Stimulated activated CD8-positive, alpha-beta memory T cell treated with anti-CD3 and anti-CD28 coated beads, Interleukin-4, amount 100 ng/mL, for 48 hours (primary cell): ENCODE data around the gene MICU1.
"Not testable (repeated sequence)": the region's sequence is repeated elsewhere in the genome, so short reads cannot be mapped to it uniquely, and the experiment has no call there.

ENCODE experiments used
- DNase-seq: peaks from one replicate; pipeline ENCODE4 v3.0.0-alpha.2; 2020

MICU1 gene

DNA sequence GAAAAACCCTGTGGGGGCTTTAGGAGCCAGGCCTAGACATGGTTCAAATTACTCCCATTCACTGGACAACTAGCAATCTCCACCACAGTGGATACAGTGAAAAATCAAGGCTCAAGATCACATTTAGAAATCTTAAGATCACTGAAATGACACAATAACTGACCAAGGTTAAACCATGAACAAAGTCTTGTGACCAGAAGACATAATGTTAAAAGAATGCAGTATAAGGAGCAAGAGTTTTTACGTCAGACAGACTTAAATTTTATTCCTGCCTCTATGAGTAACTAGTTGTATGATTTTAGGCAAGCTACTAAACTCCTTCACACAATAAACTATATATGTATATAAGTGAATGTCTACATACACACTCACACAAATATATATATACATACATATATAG lies 68.5 kb downstream of the MICU1 start:
- no peak for DNase-seq

DNA sequence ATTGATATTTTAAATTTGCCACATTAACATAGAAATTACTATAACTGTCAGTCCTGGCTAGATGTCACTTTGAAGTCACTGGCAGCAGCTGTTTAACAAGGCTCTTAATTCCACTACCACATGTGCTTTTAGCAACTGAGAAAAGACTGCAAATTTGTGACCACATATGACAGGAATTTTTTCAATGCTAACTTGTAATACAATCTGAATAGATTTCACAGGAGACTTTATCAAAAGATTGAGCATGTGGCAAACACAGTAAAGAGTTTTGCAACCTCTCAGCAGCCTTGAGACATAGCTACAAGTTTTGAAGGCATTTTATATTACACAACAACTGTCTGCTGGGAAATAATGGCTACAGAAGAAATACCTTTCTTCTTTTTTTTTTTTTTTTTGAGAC lies 73.0 kb downstream of the MICU1 start:
- no peak for DNase-seq

DNA sequence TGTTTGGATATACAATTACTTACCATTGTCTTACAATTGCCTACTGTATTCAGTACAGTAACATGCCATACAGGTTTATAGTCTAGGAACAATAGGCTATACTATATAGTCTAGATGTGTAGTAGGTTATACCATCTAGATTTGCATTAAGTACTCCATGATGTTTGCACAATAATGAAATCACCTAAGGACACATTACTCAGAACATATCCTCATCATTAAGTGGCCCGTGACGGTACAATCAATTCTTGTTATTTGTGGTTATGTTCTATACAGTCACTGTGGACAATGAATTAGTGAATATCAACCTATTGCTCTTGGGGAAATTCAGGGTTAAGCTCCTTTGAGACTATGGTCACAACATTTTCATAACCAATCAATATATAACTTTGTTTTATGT lies 75.6 kb downstream of the MICU1 start:
- no peak for DNase-seq

DNA sequence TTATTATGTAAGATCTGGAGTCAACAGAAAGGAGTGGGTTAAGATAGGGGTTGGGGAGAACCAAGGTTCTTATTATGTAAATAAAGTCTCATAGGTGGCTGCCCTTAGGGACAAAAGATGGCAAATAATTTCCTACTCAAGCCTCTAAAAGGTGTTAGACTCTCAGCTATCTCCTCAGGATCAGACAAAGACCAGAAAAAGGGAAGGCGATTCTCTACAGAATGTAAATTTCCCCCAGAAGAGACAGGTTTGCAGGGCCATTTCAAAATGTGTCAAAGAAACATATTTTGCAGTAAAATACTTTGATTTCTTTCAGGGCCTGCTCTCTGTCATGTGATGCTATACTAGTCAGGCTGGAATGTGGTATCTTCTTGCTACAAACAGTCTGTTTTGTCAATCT lies 80.3 kb downstream of the MICU1 start:
- DNase-seq, result no peak

DNA sequence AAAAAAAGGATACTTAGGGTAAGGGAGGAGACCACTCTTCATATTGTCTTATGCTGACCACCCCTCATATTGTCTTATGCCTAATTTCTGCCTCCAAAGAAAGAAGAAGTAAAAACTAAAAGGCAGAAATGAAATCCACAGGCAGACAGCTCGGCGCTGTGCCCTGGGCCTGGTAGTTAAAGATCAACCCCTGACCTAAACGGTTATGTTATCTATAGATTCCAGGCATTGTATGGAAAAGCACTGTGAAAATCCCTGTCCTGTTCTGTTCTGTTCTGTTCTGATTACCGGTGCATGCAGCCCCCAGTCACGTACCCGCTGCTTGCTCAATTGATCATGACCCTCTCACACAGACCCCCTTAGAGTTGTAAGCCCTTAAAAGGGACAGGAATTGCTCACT lies 82.0 kb downstream of the MICU1 start:
- DNase-seq, result not testable (repeated sequence)

DNA sequence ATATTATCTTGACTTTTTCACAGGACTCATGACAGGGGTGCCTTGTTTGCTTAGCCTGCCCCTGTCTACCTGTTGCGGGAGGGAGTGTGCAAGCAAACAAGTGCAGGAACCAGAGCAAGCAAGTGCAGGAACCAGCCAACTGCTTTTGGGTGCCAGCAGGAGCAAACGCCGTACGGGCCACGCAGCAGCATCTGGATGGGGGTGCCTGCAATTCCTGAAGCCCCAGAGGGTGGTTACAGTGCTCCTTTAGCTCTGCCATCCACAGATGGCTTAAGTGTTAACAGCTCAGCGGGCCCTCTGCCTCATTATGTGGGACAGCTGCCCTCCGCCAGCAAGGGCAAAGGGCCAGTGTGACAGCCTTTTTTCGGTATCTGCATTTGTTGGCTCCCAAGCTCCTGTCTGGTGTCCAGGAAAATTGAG lies 83.5 kb downstream of the MICU1 start:
- no peak for DNase-seq

DNA sequence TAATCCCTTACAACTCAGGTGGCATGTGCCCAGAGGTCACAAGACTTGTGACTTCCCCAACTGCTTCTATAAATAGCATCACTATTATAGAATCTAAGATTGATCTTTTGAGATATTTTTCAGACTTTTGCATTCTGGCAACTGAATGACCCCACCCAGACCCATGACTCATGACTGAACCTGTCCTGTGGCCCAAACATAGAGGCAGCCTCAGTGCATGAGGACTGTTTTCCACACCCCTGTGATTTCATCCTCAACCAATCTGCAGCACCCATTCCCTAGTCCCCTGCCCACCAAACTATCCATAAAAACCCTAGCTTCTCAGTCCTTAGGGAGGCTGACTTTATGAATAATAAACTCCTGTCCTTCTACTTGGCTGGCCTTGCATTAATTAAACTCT lies 84.5 kb downstream of the MICU1 start:
- DNase-seq, result no peak

DNA sequence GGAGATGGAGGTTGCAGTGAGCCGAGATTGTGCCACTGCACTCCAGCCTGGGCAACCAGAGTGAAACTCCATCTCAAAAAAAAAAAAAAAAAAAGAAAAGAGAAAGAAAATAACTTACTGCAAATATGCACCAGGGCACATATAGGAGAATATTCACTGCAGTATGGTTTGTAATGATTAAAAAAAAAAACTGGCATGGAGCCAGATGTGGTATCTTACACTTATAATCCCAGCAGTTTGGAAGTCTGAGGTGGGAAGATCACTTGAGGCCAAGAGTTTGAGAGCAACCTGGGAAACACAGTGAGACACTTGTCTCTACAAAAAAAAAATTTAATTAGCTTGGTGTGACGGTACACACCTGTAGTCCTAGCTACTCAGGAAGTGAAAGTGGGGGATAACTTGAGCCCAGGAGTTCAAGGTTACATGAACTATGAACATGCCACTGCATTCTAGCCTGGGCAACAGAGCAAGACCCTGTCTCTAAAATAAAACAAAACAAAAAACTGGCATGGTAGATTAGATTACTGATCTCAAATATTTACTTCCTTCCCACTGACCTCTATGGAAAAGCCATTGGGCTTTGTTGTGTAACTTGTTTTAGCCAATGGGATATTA lies 85.6 kb downstream of the MICU1 start:
- no peak for DNase-seq

DNA sequence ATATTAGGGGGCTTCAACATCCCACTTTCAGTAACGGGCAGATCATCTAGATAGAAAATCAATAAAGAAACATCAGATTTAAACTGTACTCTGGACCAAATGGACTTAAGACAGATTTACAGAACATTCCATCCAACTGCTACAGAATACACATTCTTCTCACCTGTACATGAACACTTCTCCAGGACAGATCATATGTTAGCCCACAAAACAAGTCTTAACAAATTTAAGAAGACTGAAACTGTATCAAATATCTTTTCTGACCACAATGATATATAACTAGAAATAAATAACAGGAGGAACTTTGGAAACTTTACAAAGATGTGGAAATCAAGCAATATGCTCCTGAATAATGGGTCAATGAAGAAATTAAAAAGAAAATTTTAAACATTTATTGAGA lies 86.7 kb downstream of the MICU1 start:
- DNase-seq, result no peak

DNA sequence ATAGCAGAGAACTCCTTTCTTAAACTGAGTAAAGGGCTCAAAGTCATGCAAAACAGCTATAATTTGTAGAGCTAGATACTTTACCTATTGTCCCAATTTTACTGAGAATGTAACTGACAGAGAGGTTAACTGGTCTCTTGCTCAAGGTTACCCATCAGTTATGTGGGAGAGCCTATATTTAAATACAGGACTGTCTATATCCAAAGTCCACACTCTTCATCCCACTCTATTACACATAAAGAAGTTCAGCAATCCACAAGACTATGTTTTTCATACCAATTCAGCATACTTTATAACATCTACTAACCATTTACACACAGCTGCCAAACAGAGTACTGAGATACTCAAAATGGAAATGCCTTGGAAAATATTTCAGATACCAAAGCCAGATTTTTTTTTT lies 100.2 kb downstream of the MICU1 start:
- no peak for DNase-seq

DNA sequence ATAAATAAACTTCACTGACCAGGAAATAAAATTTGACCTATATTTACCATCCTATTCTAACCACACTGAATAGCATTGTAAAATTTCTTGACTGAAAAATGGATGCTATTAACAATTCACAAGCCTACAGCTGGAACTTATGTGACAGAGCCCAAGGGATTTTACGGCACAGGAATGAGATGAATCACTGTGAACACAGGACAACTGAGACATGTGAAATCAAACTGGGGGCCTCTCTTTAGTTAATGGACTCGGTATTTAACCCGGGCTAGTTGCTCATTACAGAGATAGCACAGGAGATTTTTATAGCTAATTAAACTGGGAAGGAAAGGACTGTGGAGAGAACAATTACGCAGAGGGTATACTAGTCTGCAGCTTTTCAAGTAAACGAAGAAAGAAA lies 100.6 kb downstream of the MICU1 start:
- DNase-seq, result no peak

DNA sequence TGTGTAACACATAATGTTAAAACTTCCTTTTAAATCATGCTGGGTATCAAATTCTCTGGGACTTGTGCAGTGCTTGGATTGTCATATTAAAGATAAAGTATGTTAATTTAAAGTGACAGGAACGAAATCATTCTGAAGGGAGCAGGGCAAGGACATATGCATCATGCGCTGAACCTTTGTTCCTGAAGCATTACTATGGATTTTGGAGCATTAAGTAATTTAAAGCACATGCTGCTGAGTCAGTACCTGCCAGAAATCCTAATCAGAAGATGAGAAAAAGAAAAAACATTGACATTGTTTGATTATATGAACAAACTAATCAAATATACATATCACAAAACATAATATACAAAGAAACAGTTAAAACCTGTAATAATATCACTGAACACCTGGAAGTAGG lies 101.4 kb downstream of the MICU1 start:
- DNase-seq, result no peak

DNA sequence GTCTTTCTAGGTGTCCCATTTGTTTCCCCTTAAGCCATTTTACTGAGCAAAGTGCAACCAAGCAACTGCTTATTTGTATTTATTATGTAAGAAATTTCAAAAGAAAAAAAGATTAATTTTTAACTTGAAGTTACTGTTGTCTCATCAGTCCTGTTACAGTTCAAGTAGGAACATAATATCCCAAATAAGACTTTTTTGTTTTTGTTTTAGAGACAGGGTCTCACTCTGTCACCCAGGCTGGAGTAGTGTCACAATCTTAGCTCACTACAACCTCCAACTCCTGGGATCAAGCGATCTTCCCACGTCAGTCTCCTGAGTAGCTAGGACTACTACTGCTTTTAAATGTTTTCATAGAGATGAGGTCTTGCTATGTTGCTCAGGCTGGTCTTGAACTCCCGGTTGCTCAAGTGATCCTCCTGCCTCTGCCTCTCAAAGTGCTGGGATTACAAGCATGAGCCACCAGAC lies 101.9 kb downstream of the MICU1 start:
- DNase-seq, result no peak

DNA sequence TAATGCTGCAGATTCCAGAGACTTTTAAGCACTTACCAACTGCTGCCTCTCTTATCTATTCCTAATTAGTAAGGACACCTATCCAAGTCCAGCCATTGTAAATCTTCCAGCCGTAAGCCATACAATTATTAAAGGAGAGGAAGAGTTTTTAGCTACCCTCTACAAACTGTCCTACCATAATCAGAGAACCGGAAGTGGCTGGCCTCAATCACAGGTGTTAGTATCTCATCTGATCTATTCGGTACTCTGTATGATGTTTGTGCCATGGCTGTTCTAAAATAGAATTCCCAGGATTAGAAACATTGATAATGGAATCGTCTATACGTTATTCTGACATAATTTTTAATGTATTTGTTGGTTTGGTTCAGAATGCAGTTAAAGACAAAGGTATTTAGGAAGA lies 102.8 kb downstream of the MICU1 start:
- DNase-seq, result no peak

DNA sequence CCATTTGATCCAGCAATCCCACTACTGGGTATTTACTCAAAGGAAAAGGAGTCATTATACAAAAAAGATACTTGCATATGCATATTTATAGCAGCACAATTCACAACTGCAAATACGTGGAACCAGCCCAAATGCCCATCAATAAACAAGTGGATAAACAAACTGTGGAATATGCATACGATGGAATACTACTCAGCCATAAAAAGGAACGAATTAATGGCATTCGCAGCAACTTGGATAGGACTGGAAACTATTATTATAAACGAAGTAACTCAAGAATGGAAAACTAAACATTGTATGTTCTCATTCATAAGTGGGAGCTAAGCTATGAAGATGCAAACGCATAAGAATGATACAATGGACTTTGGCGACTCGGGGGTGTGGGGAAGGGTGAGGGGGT lies 108.6 kb downstream of the MICU1 start:
- DNase-seq, result no peak

DNA sequence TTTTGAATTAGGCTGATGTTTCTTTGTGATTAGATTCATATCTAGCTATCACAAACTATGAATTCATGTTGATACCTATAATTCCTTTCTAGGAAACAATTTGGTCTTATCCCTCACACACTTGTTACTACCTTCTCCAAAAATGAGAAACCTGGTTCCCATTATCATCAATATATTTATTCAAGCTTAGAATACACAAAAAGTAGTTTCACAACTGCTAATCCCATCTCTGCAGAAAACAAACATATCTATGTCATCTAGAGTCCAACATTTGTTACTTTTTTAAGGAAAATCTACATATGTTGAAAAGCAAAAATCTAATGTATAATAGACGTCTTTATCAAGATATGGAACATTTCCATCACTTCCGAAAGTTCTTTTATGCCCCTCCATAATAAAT lies 110.4 kb downstream of the MICU1 start:
- no peak for DNase-seq

DNA sequence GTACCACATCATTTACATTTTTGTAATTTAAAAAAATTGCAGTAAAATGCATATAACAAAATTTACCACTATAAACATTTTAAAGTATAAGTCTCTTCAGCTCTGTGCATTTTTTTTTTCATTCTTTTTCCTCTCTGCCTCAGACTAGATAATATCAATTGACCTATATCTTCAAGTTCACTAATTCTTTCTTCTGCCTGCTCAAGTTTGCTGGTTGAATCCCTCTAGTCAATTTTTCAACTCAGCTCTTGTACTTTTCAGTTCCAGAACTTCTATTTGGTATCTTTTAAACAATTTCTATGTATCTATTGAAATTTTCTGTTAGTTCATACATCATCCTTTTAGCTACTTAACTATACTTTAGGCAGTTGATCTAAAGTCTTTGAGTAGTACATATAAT lies 112.0 kb downstream of the MICU1 start:
- DNase-seq, result no peak

DNA sequence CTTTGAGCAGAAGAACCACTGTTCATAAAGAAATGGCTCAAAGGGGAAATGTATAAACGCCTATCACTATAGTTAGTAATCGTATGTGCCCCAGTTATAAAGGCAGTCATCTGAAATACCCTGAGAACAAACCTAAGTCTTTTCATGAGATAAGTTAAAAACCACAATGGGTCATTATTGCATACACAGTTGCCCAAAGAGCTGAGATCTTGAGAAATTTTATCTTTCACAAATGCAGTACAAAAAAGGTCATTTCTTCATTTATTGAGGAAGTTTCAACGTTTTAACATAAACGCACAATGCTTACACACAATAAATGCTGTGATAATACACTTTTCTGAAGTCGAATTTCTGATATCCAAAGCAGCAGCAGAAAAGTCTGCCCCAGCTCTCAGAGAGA lies 114.4 kb downstream of the MICU1 start:
- DNase-seq, result no peak

DNA sequence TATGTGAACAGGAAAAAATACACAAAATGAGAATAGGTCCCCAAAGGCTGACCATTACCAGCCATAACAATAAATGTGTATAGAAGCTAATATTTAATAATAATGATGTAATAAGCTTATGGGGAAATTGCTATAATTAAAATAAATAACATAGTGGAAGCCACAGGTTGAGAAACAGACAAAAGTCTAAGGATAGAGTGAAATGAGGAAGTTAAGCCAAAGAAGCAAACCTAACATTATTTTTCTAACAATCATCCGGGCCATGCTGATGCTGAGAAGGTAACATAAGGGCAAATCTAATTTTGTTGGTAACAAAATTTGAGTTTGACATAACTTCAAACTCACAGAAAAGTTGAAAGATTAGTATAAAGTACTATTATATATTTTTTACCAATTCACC lies 115.9 kb downstream of the MICU1 start:
- DNase-seq, result no peak

DNA sequence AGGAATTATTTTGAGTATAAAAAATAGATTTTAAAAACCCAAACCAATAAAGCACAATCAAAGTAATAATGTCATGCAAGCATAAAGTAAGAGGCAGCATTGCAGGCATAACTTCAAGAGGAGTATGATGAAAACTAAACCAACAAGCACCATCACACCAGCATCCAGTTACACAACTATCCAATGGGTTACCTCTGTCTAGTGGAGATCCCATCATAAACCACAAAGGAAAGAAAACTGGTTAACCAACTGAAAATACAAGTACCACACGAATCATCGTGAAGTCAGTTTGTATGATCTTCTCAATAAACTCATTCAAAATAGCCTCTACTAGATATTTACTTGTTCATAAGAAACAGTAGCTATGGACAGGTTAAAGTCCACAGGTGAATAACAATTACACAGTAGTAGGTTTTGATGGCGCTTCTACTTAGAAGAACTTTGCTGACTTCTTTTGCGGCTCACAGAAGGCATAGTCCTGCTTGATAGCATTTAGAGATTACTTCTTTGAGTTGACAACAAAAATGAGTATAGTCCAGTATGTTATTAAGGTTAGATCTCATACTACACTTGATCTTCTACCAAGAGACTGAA lies 116.6 kb downstream of the MICU1 start:
- DNase-seq, result no peak

DNA sequence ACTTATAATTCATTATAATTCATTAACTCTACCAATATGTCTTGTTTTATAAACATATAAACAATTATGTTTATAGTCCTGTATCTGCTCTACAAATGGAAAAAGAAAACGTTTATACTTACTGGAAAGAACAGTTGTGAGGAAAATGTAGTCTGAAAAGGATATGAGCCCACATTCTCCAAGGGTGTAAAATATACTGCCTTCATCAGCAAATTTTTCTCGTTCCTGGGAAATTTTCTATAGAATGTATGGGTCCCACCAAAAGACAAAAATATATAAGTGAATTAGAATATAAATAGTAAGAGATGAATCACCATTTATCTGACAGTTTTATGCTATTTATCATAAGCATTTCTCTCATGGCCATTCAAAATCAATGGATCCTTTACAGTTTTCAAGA lies 117.8 kb downstream of the MICU1 start:
- DNase-seq, result no peak

DNA sequence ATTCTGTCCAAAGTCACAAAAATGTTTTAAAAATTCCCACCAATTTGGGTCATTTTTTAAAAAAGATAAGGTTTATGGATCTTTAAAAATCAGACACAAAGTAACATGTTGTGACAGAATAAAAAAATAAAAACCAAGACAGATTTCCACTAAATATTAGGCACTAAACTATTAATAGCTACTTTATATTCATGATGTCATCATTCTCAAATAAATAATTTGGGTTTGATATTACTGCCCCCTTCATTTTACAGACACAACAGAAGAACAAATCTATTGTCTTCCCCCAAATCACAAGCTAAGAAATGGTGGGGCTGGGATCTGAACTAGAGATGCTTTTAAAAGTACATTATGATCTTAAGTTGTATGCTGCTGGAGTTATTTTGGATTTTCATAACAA lies 119.4 kb downstream of the MICU1 start:
- no peak for DNase-seq

DNA sequence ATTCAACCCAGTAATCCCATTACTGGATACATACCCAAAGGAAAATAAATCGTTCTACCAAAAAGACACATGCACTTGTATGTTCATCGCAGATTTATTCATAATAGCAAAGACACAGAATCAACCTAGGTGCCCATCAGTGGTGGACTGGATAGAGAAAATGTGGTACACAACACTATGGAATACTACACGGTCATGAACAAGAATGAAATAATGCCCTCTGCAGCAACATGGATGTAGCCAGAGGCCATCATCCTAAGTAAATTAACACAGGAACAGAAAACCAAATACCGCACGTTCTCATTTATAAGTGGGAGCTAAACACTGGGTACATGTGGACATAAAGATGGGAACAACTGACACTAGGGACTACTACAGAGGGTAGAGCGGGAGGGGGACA lies 120.4 kb downstream of the MICU1 start:
- no peak for DNase-seq

DNA sequence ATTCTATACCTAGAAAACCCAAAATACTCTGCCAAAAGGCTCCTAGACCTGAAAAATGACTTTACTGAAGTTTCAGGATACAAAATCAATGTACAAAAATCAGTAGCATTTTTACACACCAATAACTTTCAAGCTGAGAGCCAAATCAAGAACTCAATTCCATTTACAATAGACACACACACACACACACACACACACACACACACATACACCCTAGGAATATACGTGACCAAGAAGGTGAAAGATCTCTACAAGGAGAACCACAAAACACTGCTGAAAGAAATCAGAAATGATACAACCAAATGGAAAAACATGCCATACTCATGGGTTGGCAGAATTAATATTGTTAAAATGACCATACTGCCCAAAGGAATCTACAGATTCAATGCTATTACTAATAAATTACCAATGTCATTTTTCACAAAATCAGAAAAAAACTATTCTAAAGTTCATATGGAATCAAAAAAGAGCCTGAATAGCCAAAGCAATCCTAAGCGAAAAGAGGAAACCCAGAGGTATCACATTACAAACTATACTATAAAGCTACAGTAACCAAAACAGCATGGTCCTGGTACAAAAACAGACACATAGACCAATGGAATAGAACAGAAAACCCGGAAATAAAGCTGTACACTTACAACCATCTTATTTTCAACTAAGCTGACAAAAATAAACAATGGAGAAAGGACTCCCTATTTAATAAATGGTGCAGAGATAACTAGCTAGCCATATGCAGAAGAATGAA lies 122.0 kb downstream of the MICU1 start:
- no peak for DNase-seq

DNA sequence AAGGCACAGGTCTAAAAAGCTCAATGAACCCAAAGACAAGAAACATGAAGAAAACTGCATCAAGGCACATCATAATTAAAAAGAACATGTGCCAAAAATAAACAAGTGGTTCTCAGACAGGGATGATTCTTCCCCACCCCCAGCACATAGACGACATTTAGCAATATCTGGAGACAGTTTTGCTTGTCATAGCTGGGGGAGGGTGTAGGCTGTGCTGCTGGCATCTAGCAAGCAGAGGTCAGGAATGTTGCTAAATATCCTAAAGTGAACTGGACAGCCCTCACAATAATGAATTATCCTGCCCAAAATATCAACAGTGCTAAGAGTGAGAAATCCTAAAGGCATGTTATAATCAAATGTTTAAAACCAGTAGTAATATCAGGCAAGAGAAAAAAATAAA lies 122.6 kb downstream of the MICU1 start:
- DNase-seq, result no peak
